Lower leg skin (tissue), 4 donors: ENCODE results near the gene KCNQ4. TPM values are rescaled to one million over a fixed set of nuclear protein-coding genes. Genes with fewer than 3 reads are reported as not detected.

Experiments used
- DNase-seq, 2 donors: peaks; one replicate each; pipeline ENCODE4 v3.0.0-alpha.2; 2019; ENCODE audit warnings: low spot score in 2 of 2
- H3K4me3 ChIP-seq: fragments of 200-600 bp; sonication (generic); 2 replicates; pipeline ENCODE4 v1.5.1; 2017; ENCODE audit warnings: mild to moderate bottlenecking, low read depth; ENCODE audit not compliant: poor library complexity, severe bottlenecking
- CTCF ChIP-seq, 3 donors: fragments of 450-650 bp; IDR thresholded peaks; one replicate each; pipeline ENCODE4 v1.5.1; 2016; ENCODE audit warnings: antibody characterized with exemption in 3 of 3, mild to moderate bottlenecking in 3 of 3, moderate library complexity in 2 of 3
- POLR2A ChIP-seq, 2 donors: fragments of 450-650 bp; IDR thresholded peaks; one replicate each; pipeline ENCODE4 v1.6.1; 2016 to 2017; ENCODE audit warnings: antibody characterized with exemption in 2 of 2, mild to moderate bottlenecking in 1 of 2, moderate library complexity in 1 of 2
- WGBS, 2 donors: methylation state at CpG; one replicate each; pipeline ENCODE4 v1.1.5; 2018; 5-methylcytosine and 5-hydroxymethylcytosine counted together
- intact Hi-C: fragments of 100-400 bp; cut with DNase I; formaldehyde crosslinking; loops from one replicate; pipeline ENCODE4 v1.15.0; 2023; ENCODE audit warnings: low total_unique reads
- total RNA-seq, 4 donors: library from RNA; depleted of rRNA; stranded (reverse); fragments of >200 nt; gene quantifications; one replicate each; pipeline ENCODE4 v1.1.0, GENCODE V29; 2016

The KCNQ4 gene
- total RNA-seq: 1 to 10 TPM; 1.3 to 2.7 (median 2.0) TPM

DNA sequence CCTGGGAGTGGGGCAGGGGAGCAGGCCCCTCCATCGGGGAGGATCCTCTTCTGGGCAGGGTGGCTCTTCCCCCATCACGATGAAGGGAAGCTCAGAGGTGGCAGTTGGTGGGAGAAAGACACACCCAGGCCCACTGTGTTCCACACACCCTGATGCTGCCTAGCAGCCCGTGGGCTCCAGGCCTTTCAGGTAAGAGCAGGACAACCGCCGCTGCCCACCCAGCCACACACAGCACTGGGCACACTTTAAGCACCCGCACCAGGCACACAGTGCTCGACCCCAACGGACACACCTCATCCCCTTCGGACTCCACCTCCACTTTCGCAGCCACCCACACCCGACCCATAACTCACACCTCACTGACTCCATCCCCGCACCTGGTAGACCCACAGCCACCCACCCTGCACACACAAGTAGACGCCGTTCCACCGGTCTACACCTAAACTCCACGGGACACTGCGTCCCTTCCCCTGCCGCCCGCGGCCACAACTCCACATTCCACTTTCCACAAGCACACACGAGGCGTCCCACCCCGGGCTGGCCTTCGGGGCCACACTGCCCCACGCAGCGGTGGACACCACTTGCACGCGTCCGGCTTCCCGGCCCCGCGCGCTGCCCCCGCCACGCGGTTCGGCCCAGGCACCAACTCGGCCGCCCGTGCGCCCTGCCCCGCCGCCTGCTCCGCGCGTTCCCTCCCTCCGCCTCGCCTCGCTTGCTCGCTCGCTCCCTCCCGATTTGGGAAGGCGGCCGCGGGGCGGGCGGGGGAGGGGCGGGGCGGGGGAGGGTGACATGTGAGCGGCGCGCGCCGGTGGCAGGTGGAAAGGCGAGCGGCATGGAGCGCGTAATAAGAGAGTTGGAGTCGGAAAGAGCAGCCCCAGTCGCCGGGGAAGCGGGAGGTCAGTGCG is at the start of gene KCNQ4:
Gene KCNQ4, plus strand, starts transcription at position 787 of the 905 bp plus-strand sequence. CDS start 307 bp downstream, outside the sequence.
- WGBS, 2 donors: 4 to 5% methylated on average over 29 to 70 of the region's 73 CpGs
- no peak within 1 kb of the TSS for H3K4me3 ChIP-seq
- no peak for DNase-seq
- intact Hi-C loops: no loop called here
- TF ChIP-seq POLR2A (IDR thresholded peaks at IDR 0.05): no peak
- TF ChIP-seq CTCF (IDR thresholded peaks at IDR 0.05): no peak

GRCh38 chr1:40734882-40735628 is 48.5 kb upstream of the KCNQ4 start:
- TF ChIP-seq POLR2A (IDR thresholded peaks at IDR 0.05): no peak
- no peak for TF ChIP-seq CTCF (IDR thresholded peaks at IDR 0.05)
- H3K4me3 ChIP-seq: no peak overlapping the region
- intact Hi-C loops: no loop called here
- 80 to 83% methylated on average over 8 of the region's 8 CpGs for WGBS, 2 donors
- DNase-seq: no peak

DNA sequence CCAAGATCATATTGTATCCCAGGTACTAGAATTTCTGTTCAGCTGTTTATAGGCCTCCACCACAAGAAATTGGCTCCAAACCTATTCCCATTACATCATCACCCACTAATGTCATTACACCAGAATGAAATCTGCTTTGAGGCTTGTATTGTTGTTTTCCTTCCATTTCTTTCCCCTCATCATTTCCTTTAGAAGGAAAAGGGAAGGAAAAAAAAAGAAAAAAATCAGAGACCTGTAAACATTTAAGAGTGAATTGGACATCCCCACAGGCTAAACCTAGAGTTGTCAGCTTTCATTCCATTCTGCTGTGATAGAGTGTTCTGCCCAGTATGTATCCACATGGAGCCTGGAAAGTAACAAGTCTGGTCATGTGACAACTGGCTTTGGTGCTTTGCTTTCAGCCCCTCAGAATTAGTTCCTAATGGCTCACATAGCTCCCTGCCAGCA is 47.5 kb upstream of the KCNQ4 start:
- TF ChIP-seq CTCF (IDR thresholded peaks at IDR 0.05): no peak
- no peak for TF ChIP-seq POLR2A (IDR thresholded peaks at IDR 0.05)
- intact Hi-C loops: no loop called here
- DNase-seq: no peak
- no peak overlapping the region for H3K4me3 ChIP-seq

- intact Hi-C loops: no loop called here
- TF ChIP-seq POLR2A (IDR thresholded peaks at IDR 0.05) (no peak), CTCF (IDR thresholded peaks at IDR 0.05) (no peak)
- WGBS, 2 donors: 80 to 82% methylated on average over 6 of the region's 6 CpGs
- no peak for DNase-seq
- no peak overlapping the region for H3K4me3 ChIP-seq
Measured at GRCh38 chr1:40738831-40739230, 44.8 kb upstream of the KCNQ4 start.

DNA sequence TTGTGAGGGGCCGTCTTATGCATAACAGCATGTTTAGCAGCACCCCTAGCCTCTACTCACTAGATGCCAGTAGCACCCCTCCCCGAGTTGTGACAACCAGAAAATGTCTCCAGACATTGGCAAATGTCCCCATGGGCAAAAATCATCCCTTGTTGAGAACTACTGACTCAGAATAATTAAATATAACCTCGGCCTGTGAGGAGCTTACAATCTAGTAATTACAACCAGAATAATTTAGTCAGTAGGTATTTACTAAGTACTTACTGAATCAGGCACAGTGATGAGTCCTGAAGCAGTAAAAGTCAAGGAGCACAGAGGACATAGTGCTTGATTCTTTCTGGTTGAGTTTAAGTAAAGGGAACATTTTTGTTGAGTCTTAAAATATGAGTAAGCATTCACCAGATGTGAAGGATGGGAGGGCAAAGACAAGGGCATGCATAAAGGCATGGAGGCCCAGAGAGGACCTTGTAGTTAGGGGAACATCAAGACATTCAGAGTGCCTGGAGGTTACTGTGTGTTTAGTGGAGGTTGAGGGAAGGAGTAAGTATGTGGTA is 44.1 kb upstream of the KCNQ4 start:
- TF ChIP-seq POLR2A (IDR thresholded peaks at IDR 0.05) (no peak), CTCF (IDR thresholded peaks at IDR 0.05) (no peak)
- H3K4me3 ChIP-seq: no peak overlapping the region
- intact Hi-C loops: no loop called here
- no peak for DNase-seq
- WGBS, 2 donors: 82% methylated on average over 3 of the region's 3 CpGs
